Sciatic nerve (tissue), 2 donors: Measurements from ENCODE around the gene BST1. TPM values are rescaled to one million over a fixed set of nuclear protein-coding genes. Genes with fewer than 3 reads are reported as not detected.

Source experiments
- ATAC-seq: fragments of 200-7000 bp; cut with Tn5 transposase; one replicate; pipeline ENCODE4 v1.9.1; 2020; ENCODE audit warnings: mild to moderate bottlenecking, moderate library complexity
- DNase-seq: peaks from one replicate; pipeline ENCODE4 v3.0.0-alpha.2; 2020; ENCODE audit warnings: low spot score
- intact Hi-C: fragments of 100-400 bp; cut with DNase I; formaldehyde crosslinking; loops from one replicate; pipeline ENCODE4 v1.14.2; 2022
- total RNA-seq: library from RNA; stranded (reverse); fragmentation: NEBNext Ultra II Directional; extraction: Animal tissue kit (Norgen Biotek cat#: 25700); gene quantifications from one replicate; pipeline ENCODE4 v1.2.1, GENCODE V29; 2021
- donor health status: DM: no; HTN: no; CAD: no.
- donor health status: DM: no; HTN: no; CAD: no.

BST1 gene
- total RNA-seq, 1 donor from 2014 or later = 9.1 TPM

- intact Hi-C loops = no loop called here
- no peak for DNase-seq
- ATAC-seq = no peak
Measured at GRCh38 chr4:15674926-15675325, 27.9 kb upstream of the BST1 start.

- intact Hi-C loops = no loop called here
- ATAC-seq (no peak), DNase-seq (no peak)
Measured at GRCh38 chr4:15675356-15675755, 27.5 kb upstream of the BST1 start.

- intact Hi-C loops = no loop called here
- no peak for ATAC-seq
- DNase-seq = no peak
Measured at GRCh38 chr4:15676039-15676438, 26.8 kb upstream of the BST1 start.

GRCh38 chr4:15676899-15677298, 26.0 kb upstream of the BST1 start:
- ATAC-seq = no peak
- DNase-seq = no peak
- intact Hi-C loops = no loop called here

- ATAC-seq (no peak), DNase-seq (no peak)
- intact Hi-C loops = no loop called here
Measured at GRCh38 chr4:15677507-15677988, 25.3 kb upstream of the BST1 start.

GRCh38 chr4:15681067-15681371, 21.8 kb upstream of the BST1 start:
- DNase-seq = no peak
- intact Hi-C loops = no loop called here
- ATAC-seq = no peak

GRCh38 chr4:15681372-15682241, 21.3 kb upstream of the BST1 start, which contains the start of gene FAM200B:
Gene FAM200B, plus strand, starts transcription at chr4:15681827. Its CDS starts 5,151 bp downstream, at chr4:15686978.
- intact Hi-C loops = no loop called here
- DNase-seq = peak; percentile 100
- ATAC-seq = peak; percentile 99

- ATAC-seq (no peak), DNase-seq (no peak)
- intact Hi-C loops = no loop called here
Measured at GRCh38 chr4:15682242-15683142, 20.4 kb upstream of the BST1 start.

GRCh38 chr4:15683143-15683495, 19.7 kb upstream of the BST1 start:
- DNase-seq (no peak), ATAC-seq (no peak)
- intact Hi-C loops = no loop called here

- ATAC-seq (no peak), DNase-seq (no peak)
- intact Hi-C loops = no loop called here
Measured at GRCh38 chr4:15684498-15684897, 18.4 kb upstream of the BST1 start.

- ATAC-seq = no peak
- intact Hi-C loops = no loop called here
- DNase-seq = no peak
Measured at GRCh38 chr4:15688051-15688450, 14.8 kb upstream of the BST1 start.

GRCh38 chr4:15689540-15689939, 13.3 kb upstream of the BST1 start:
- intact Hi-C loops = no loop called here
- DNase-seq = no peak
- ATAC-seq = no peak

- intact Hi-C loops = no loop called here
- ATAC-seq = peak; percentile 89
Measured at GRCh38 chr4:15690020-15690809, 12.7 kb upstream of the BST1 start.

GRCh38 chr4:15691346-15692135, 11.3 kb upstream of the BST1 start:
- intact Hi-C loops = no loop called here
- DNase-seq = no peak
- ATAC-seq = peak; percentile 48

More at GRCh38 chr4:15690020-15690809, 12.7 kb upstream of the BST1 start:
- DNase-seq = no peak

- no peak for ATAC-seq
- no peak for DNase-seq
- intact Hi-C loops = no loop called here
Measured at GRCh38 chr4:15692602-15693001, 10.3 kb upstream of the BST1 start.

GRCh38 chr4:15694431-15694830, 8.4 kb upstream of the BST1 start:
- ATAC-seq = no peak
- intact Hi-C loops = no loop called here
- no peak for DNase-seq

GRCh38 chr4:15695240-15695699, 7.6 kb upstream of the BST1 start:
- intact Hi-C loops = no loop called here

GRCh38 chr4:15695729-15696128, 7.1 kb upstream of the BST1 start:
- no peak for ATAC-seq
- DNase-seq = no peak
- intact Hi-C loops = no loop called here

More at GRCh38 chr4:15695240-15695699, 7.6 kb upstream of the BST1 start:
- DNase-seq (no peak), ATAC-seq (no peak)
